HG03095 (cell line): ENCODE results near the gene PIH1D1.

ENCODE experiments used
- ATAC-seq: cut with Tn5 transposase; IDR thresholded peaks from one replicate; pipeline ENCODE4 v1.9.1; 2021; ENCODE audit warnings: moderate library complexity; ENCODE audit not compliant: unreplicated experiment

The PIH1D1 gene

DNA sequence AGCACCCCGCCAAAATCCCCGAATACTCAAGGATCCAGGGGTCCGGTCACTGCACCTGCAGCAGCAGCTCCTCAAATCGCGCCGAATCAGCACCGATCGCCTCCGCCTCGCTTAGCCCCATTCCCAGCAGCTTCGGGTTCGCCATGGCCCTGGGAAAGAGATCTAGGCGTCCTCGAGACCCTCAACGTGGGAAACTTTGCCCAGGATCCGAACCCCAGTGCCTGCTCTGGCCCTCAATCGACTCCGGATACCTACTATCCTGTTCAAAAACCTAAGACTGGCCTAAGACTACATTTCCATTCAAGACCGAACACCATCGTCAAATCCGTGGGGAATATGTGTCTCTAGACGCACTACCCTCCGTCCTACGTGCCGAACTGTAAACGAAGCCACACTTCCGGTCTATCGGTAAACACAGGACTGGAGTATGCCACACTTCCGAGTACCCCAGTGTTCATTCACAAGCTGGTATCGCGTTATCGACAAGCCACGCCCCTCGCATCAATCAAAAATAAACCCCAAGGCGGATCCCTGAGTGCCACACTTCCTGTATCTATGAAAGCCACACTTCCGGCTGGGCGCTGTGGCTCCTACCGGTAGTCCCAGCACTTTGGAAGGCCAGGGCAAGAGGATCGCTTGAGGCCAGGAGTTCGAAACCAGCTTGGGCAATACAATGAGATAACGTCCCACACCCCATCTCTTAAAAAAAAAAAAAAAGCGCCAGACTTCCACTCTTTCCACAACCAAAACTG, at the start of gene PIH1D1:
Gene PIH1D1 (minus strand): TSS at position 385 of the 752 bp plus-strand sequence. CDS start 240 bp downstream, at position 145.
- ATAC-seq: peak; percentile 53

DNA sequence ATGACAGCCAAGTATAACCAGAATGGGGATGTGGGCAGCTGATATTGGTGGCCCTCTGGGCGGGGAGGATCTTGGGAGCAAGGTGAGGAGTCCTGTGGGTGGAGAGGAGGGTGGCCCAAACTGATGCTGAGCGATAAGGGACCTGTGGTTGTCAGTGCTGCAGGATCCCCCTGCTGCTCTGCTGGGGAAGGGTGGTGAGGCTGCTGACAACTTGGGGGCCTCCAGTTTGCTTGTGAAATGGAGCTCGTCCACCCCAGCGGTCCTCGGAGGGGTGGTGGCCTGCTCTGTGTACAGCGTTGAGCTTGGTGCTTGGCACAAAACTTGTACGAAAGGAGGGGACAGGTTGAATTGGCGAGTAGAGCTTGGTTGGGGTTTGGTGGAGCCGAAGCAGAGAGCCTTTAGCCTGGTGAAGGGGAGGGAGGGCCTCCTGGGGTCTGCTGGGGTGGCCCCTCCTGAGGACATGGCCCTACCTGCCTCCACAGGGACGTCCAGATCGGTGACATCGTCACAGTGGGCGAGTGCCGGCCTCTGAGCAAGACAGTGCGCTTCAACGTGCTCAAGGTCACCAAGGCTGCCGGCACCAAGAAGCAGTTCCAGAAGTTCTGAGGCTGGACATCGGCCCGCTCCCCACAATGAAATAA, 47.5 kb upstream of the PIH1D1 start:
- no peak for ATAC-seq

DNA sequence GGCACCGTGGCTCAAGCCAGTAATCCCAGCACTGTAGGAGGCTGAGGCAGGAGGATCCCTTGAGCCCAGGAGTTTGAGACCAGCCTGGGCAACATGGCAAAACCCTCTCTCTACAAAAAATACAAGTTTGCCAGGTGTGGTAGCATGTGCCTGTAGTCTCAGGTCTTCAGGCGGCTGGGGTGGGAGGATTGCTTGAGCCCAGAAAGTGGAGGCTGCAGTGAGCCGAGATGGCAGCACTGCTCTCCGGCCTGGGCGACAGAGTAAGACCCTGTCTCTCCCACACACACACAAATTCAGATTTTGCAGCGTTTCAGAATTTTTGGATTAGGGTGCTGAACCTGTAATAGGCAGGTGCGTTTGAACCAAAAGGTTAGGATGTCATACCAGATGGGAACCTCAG, 46.9 kb upstream of the PIH1D1 start:
- no peak for ATAC-seq

DNA sequence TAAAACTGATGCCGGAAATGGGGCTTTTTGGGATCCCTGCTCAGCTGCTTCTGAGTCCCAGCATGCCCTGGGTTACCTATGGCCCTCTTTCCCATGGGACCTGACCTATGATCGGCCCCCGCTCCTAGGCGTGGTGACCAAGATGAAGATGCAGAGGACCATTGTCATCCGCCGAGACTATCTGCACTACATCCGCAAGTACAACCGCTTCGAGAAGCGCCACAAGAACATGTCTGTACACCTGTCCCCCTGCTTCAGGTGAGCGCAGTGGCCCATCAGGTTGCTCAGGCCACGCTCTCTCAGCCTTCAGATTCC, 46.1 kb upstream of the PIH1D1 start:
- no peak for ATAC-seq

DNA sequence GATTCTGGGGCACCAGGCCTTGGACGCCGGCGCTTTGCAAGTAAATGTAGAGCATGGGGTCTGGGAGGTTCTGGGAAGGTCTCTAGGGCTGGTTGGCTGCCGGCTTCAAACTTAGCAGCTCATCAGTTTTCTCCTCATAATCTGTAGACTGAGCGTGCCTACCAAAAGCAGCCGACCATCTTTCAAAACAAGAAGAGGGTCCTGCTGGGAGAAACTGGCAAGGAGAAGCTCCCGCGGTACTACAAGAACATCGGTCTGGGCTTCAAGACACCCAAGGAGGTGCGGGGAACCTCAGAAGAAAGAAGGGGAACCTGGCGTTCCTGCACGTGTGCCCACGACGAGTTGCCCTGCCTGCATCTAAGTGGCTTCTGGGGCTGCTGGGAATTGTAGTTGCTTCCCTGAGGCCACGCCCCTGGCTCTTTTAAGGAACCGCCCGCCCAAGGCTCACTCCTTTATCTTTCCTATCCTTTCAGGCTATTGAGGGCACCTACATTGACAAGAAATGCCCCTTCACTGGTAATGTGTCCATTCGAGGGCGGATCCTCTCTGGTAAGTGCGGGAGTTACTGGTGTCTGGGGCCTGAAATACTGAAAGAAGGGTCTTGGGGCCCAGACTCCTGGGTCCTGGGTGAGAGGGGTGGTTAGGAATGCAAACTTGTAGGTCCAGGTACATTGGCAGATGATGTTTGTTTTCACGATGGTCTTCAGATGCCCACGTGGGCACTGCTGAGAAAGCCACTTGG, 45.6 kb upstream of the PIH1D1 start:
- ATAC-seq: no peak

DNA sequence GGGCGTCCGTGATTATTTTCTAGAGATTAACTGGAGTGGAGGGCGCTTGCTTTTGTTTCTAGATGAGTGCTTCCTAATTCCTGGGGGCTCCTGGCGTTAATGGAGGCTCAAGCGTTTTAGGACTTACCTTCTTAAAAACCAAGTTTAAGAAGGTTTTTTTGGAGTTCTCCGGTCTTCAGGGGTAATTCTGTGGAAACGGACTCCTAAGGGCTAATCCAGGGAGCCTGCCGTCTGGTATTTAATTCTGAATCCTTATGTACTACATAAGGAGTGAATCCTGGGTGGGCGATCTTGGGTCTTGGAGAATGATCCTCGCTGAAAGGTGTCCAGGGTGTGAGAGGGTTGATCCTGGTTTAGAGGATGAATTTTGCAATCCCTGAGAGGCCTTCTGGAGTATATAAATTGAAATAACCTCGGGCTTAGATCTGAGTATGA, 45.0 kb upstream of the PIH1D1 start:
- no peak for ATAC-seq

DNA sequence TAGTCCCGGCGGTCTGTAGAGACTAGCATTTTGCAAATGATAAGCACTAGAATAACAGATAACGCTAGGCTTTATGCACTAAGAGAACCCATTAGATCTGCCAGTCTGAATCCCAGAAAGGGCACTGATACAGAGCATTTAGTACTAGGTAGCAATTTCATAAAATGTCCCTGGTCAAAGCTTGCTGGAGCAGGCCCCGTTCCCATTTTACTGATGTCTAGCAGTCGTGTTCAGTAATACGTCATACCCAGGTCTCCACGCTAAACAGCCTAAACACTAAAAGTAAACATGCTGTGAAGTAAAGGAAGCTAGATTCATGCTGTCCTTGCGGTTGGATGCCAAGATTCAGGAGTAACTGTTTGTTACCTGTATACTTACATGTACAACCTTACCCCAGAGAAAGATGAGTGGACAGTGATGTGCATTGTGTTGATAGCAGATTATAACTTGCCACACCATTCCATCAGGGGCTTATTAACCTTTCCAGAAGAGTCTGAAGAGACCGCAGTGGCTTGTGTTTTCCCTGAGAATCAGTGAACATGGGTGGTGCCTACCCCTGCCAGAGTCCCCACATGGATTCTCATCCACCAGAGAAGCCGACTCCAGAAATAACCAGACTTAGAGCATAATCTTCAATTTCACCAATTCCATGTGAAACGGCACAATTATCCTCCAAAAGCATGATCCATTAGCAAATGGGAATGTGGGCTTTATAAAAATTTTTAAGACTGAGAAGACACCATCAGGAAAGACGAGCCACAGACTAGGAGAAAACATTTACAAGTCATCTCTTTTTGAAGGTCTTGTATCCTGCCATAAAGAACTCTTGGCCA, 41.2 kb upstream of the PIH1D1 start:
- ATAC-seq: no peak

DNA sequence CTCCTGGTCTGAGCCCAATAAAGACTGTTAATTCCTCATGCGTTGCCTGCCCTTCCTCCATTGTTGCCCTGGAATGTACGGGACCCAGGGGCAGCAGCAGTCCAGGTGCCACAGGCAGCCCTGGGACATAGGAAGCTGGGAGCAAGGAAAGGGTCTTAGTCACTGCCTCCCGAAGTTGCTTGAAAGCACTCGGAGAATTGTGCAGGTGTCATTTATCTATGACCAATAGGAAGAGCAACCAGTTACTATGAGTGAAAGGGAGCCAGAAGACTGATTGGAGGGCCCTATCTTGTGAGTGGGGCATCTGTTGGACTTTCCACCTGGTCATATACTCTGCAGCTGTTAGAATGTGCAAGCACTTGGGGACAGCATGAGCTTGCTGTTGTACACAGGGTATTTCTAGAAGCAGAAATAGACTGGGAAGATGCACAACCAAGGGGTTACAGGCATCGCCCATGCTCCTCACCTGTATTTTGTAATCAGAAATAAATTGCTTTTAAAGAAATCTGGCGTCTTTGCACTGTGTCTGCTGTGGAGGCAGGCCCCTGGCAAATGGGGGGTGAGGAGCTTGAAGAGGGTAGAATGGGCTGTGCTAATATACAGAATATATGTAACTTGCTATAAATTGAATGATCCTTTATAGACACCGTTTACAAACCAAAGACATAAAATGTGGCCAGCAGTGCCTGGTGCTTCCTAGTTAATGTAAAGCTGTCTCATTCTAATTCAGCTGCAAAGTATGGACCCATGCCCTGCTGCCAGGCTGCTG, 40.4 kb upstream of the PIH1D1 start:
- no peak for ATAC-seq

DNA sequence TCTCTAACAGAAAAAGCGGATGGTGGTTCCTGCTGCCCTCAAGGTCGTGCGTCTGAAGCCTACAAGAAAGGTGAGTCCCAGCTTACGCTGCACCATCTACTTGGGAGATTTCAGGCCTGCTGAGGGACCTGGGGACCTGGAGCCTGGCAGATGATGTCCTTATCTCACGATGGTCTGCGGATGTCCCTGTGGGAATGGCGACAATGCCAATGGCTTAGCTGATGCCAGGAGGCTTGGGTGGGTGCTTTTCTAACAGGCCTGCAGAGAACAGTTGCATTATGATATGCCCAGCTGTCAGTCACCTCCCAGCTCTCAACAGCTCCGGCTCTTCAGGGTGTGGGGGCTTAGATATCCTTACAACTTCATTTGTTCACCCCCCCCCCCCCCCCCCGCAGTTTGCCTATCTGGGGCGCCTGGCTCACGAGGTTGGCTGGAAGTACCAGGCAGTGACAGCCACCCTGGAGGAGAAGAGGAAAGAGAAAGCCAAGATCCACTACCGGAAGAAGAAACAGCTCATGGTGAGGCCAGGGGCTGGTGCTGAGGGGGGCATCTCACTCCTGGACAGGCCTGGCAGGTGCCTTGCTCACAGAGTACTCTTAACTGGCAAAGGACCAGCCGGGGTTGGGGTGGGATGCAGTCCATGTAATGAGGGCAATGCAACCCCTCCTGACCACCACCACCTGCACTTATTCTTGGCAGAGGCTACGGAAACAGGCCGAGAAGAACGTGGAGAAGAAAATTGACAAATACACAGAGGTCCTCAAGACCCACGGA, 39.6 kb upstream of the PIH1D1 start:
- ATAC-seq: no peak

DNA sequence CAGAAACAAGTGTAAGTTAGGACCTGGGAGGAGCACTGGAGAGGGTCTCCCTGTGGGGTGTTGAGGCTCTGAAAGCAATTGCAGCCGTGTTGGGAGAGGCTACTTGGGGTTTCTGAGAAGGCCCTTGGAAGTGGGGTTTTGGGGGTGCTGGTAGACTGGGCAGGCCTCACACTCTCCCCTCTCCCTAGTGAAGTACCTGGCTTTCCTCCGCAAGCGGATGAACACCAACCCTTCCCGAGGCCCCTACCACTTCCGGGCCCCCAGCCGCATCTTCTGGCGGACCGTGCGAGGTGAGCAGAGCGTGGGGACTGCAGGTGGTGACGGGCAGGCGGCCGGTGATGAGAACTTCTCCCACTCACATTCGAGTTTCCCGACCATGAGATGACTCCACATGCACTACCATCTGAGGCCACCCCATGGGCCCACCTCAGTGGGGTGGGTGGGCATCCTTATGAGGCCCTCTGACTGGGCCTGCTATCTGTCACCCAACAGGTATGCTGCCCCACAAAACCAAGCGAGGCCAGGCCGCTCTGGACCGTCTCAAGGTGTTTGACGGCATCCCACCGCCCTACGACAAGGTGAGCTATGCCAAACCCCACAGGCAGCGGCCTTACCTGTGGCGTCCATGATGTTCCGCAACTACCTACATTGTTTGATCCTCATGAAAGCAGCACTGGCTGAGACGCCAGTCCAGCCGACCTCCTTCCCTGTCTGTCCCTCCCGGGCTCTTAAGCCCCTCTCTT, 38.8 kb upstream of the PIH1D1 start:
- no peak for ATAC-seq

DNA sequence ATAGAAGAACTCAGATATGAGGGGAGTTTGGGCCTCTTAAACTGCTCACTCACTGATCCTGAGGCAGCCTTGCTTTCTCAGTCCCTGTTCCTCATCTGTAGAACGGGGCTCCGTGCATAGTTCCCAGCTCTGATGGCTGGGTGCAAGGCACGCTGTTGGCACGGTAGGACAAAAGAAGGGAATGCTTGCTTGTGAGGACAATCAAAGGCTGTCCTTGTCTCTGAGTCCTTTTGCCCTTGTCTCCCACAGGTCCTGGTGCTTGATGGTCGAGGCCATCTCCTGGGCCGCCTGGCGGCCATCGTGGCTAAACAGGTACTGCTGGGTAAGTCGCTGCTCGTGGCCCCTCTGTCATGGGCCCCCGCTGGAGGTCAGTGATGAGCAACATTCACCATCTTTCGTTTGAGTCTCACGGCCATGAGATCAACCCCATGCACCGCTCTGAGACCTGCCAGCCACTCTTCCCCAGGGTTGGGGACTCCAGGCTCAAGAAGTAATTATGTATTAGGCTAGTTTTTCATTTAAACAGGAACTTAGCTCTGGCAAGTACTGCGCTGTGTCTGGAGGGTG, 38.1 kb upstream of the PIH1D1 start:
- no peak for ATAC-seq

DNA sequence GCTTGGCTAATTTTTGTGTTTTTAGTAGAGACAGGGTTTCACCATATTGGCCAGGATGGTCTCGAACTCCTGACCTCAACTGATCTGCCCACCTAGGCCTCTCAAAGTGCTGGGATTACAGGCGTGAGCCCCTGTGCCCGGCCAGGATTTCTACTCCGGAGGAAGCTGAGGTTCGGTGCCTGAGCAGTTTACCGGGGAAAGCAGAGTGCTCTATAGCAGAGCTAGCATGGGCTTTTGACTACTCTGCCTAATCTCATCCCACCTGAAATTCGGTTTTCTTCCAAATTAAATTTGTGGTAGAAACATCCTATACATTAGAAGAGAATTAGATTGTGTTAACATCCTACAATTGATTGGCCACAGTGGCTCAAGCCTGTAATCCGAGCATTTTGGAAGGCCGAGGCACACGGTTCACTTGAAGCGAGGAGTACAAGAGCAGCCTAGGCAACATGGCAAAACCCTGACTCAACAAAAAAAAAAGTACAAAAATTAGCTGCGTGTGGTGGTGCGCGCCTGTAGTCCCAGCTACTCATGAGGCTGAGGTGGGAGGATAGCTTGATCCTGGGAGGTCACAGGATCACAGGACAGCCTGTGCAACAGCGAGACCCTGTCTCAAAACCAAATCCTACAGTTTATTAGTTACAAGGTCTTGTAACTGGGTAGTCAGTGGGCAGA, 37.4 kb upstream of the PIH1D1 start:
- ATAC-seq: no peak

DNA sequence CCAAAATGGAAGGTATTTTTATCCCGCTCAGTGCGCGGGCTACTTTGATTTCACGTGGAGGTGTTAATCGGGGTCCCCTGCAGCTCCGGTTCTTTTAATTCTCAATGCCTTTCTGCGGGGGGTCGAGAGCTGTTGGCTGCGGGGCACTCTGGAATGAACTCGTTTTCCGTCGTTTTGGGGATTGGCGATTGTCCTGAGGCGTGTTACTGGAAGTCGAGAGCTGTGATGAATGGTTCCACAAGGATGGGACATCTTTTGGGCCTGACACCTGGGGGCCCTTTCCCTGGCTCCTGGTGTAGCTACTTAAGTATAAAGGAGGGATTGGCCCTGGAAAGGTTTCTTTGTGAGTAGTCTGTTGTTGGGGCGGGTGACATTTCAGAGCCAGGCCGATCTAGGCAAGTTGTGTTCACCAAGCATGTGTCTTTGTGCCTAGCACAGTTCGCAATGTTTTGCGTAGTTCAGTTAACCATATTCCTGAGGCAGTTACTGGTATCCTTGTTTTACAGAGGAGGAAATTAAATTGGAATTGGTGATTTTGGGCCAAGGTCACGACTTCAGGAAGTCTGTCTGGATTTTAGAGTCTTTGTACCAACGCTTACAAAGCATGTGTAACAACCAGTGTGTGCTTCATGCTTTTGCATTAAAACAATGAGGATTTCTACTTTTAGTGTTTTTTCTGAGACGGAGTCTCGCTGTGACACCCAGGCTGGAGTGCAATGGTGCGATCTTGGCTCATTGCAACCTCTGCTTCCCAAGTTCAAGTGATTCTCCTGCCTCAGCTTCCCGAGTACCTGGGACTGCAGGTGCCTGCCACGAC, 36.6 kb upstream of the PIH1D1 start:
- ATAC-seq: no peak

DNA sequence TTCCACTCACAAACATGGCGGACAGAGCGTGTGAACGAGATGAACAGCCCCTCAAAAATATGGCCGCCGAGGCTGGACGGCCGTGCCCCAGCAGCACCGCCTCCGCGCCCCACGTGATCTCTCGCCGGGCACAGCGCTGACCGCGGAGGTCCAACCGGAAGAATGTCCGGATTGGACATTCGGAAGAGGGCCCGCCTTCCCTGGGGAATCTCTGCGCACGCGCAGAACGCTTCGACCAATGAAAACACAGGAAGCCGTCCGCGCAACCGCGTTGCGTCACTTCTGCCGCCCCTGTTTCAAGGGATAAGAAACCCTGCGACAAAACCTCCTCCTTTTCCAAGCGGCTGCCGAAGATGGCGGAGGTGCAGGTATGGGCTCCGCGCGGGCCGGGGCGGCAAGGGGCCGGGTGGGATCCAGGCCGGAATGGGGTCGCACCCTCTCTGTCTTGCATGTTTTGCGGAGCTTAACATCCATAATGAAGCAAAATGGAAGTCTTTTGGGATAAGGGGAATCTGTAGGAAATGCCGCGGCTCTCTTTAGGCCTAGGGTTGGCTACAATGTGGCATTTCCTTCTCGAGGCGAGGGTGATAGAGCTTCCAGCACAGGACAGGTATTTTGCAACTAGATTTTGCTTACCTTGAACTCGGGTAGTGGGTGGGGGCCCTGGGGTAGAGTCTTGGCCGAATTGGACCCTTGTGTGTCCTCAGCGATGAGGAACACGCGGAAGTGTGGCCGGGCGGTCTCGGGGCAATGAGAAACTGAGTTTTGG, 35.8 kb upstream of the PIH1D1 start, which contains the start of gene RPL13A:
Gene RPL13A (plus strand): TSS at position 332 of the 769 bp plus-strand sequence. CDS start 22 bp downstream, at position 354.
- peak; percentile 80 for ATAC-seq

DNA sequence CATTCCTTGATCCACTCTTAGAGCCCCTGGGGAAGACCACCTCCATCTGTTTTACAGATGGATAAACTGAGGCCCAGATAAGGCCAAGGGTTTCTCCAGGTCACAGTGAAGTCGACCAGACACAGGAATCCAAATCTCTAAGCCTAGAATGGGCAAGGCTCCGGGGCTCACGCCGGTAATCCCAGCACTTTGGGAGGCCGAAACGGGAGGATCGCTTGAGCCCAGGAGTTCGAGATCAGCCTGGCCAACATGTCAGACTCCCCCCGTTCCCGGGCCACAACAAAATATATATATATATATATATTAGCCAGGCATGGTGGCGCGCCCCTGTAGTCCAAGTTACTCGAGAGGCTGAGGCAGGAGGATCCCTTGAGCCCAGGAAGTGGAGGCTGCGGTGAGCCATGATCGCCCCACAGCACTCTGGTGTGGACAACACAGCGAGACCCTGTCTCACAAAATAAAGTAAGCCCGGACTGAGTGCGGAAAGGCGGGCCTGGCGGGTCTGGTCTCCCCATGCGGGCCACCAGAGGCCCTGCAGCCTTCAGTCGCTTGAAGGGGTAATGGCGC, 35.2 kb upstream of the PIH1D1 start:
- no peak for ATAC-seq

DNA sequence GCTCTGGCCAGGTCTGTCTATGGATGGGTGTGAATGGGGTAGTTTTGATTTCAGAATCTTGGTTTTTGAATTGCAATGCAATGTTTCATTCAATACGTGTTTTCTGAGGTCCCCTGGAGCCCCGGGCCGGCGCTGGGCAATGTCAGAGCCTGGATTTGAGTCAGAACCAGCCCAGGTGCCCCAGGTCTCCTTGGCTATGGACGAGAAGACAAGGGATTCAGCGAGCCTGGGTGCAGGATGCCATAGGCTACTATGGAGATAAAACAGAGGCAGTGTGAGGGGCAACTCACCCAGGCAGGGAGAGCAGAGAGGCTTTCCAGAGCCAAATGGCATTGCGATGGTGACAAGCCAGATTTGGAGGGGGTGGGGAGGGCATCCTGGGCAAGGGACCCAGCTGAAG, 34.6 kb upstream of the PIH1D1 start:
- ATAC-seq: no peak
